ENCODE results near the gene SYT9.
"Not testable (repeated sequence)": the region's sequence is repeated elsewhere in the genome, so short reads cannot be mapped to it uniquely, and the experiment has no call there.

Gene SYT9

GRCh38 chr11:7278314-7278917, 26.7 kb downstream of the SYT9 start:
- DNase-seq = peak in 1 of 5 donors; percentile 5

- DNase-seq = no peak
Observed at GRCh38 chr11:7279676-7280075, 28.0 kb downstream of the SYT9 start.

GRCh38 chr11:7281079-7281478, 29.4 kb downstream of the SYT9 start:
- no peak for DNase-seq

GRCh38 chr11:7281809-7282208, 30.1 kb downstream of the SYT9 start:
- no peak for DNase-seq

GRCh38 chr11:7286178-7286577, 34.5 kb downstream of the SYT9 start:
- no peak for DNase-seq

GRCh38 chr11:7291100-7291829, 39.6 kb downstream of the SYT9 start:
- DNase-seq = no peak

GRCh38 chr11:7292922-7293321, 41.2 kb downstream of the SYT9 start:
- no peak for DNase-seq

- DNase-seq = no peak
Observed at GRCh38 chr11:7299393-7299792, 47.7 kb downstream of the SYT9 start.

GRCh38 chr11:7300281-7300680, 48.6 kb downstream of the SYT9 start:
- DNase-seq = no peak

GRCh38 chr11:7303146-7303545, 51.4 kb downstream of the SYT9 start:
- DNase-seq = no peak

GRCh38 chr11:7306900-7307299, 55.2 kb downstream of the SYT9 start:
- DNase-seq = no peak

- DNase-seq = no peak
Observed at GRCh38 chr11:7307836-7308235, 56.1 kb downstream of the SYT9 start.

- no peak for DNase-seq
Observed at GRCh38 chr11:7311903-7312302, 60.2 kb downstream of the SYT9 start.

GRCh38 chr11:7314811-7315604, 63.3 kb downstream of the SYT9 start:
- DNase-seq = no peak

- no peak for DNase-seq
Observed at GRCh38 chr11:7319501-7319900, 67.8 kb downstream of the SYT9 start.

- DNase-seq = no peak
Observed at GRCh38 chr11:7320306-7320705, 68.6 kb downstream of the SYT9 start.

GRCh38 chr11:7321473-7322450, 70.1 kb downstream of the SYT9 start:
- DNase-seq = no peak

- no peak for DNase-seq
Observed at GRCh38 chr11:7332451-7332850, 80.7 kb downstream of the SYT9 start.

- no peak for DNase-seq
Observed at GRCh38 chr11:7332962-7333361, 81.3 kb downstream of the SYT9 start.

GRCh38 chr11:7335442-7335841, 83.7 kb downstream of the SYT9 start:
- DNase-seq = not testable (repeated sequence)

- no peak for DNase-seq
Observed at GRCh38 chr11:7341551-7341950, 89.8 kb downstream of the SYT9 start.

GRCh38 chr11:7347611-7348431, 96.1 kb downstream of the SYT9 start:
- no peak for DNase-seq
